SK-N-SH treated with all-trans-retinoic acid at 6 μM for 48 hours (cell line): ENCODE data around the gene TSEN54.

Experiments
- ATAC-seq: fragments of 200-7000 bp; cut with Tn5 transposase; 3 replicates; pipeline ENCODE4 v1.9.1; 2020; ENCODE audit warnings: mild to moderate bottlenecking, moderate library complexity
- ARNTL ChIP-seq: fragments of 450-650 bp; formaldehyde crosslinking; IDR thresholded peaks from 2 replicates; pipeline ENCODE4 v1.5.0; 2020; ENCODE audit warnings: low read depth, mild to moderate bottlenecking, moderate library complexity, borderline replicate concordance
- BACH2 ChIP-seq: fragments of 250-450 bp; sonication (Bioruptor Pico); IDR thresholded peaks from 2 replicates; pipeline ENCODE4 v1.9.0; 2021; ENCODE audit warnings: mild to moderate bottlenecking, borderline replicate concordance
- CREB5 ChIP-seq: fragments of 250-450 bp; sonication (Bioruptor Pico); IDR thresholded peaks from 2 replicates; pipeline ENCODE4 v1.5.1; 2020; ENCODE audit warnings: low read depth, mild to moderate bottlenecking, moderate library complexity
- CSDC2 ChIP-seq: fragments of 250-450 bp; sonication (Bioruptor Pico); IDR thresholded peaks from 2 replicates; pipeline ENCODE4 v1.5.0; 2020; ENCODE audit warnings: mild to moderate bottlenecking, moderate library complexity
- ESRRG ChIP-seq: fragments of 250-450 bp; sonication (Bioruptor Pico); IDR thresholded peaks from 2 replicates; pipeline ENCODE4 v1.6.1; 2021; ENCODE audit warnings: mild to moderate bottlenecking
- GLIS3 ChIP-seq: fragments of 250-450 bp; sonication (Bioruptor Pico); IDR thresholded peaks from 2 replicates; pipeline ENCODE4 v1.5.0; 2020; ENCODE audit warnings: mild to moderate bottlenecking, moderate library complexity
- ISL1 ChIP-seq: fragments of 250-450 bp; sonication (Bioruptor Pico); IDR thresholded peaks from 2 replicates; pipeline ENCODE4 v2.1.2; 2022; ENCODE audit warnings: mild to moderate bottlenecking, moderate library complexity
- OSR1 ChIP-seq: fragments of 250-450 bp; sonication (Bioruptor Pico); IDR thresholded peaks from 2 replicates; pipeline ENCODE4 v1.8.0; 2022; ENCODE audit warnings: moderate library complexity, mild to moderate bottlenecking, inconsistent platforms
- POU6F1 ChIP-seq: fragments of 250-450 bp; sonication (Bioruptor Pico); IDR thresholded peaks from 2 replicates; pipeline ENCODE4 v1.8.0; 2021; ENCODE audit warnings: low read depth, mild to moderate bottlenecking, moderate library complexity, borderline replicate concordance
- PPARA ChIP-seq: fragments of 250-450 bp; sonication (Bioruptor Pico); IDR thresholded peaks from 2 replicates; pipeline ENCODE4 v1.5.0; 2020; ENCODE audit warnings: mild to moderate bottlenecking, borderline replicate concordance
- RARB ChIP-seq: fragments of 250-450 bp; sonication (Bioruptor Pico); IDR thresholded peaks from 2 replicates; pipeline ENCODE4 v1.8.0; 2021; ENCODE audit warnings: mild to moderate bottlenecking, moderate library complexity
- TCF4 ChIP-seq: fragments of 250-450 bp; sonication (Bioruptor Pico); IDR thresholded peaks from 2 replicates; pipeline ENCODE4 v1.8.0; 2021; ENCODE audit warnings: mild to moderate bottlenecking, moderate library complexity, borderline replicate concordance
- TOX ChIP-seq: fragments of 250-450 bp; sonication (Bioruptor Pico); IDR thresholded peaks from 2 replicates; pipeline ENCODE4 v1.8.0; 2021; ENCODE audit warnings: mild to moderate bottlenecking, moderate library complexity, borderline replicate concordance
- TSHZ2 ChIP-seq: fragments of 250-450 bp; sonication (Bioruptor Pico); IDR thresholded peaks from 2 replicates; pipeline ENCODE4 v1.5.0; 2020; ENCODE audit warnings: mild to moderate bottlenecking, moderate library complexity
- ZC3H10 ChIP-seq: fragments of 250-450 bp; sonication (Bioruptor Pico); IDR thresholded peaks from 2 replicates; pipeline ENCODE4 v1.5.1; 2021; ENCODE audit warnings: mild to moderate bottlenecking, moderate library complexity
- ZFP3 ChIP-seq: fragments of 250-450 bp; sonication (Bioruptor Pico); IDR thresholded peaks from 2 replicates; pipeline ENCODE4 v1.5.0; 2020; ENCODE audit warnings: mild to moderate bottlenecking, moderate library complexity
- ZFP30 ChIP-seq: fragments of 450-650 bp; formaldehyde crosslinking; IDR thresholded peaks from 2 replicates; pipeline ENCODE4 v1.5.0; 2022; ENCODE audit warnings: mild to moderate bottlenecking, moderate library complexity
- ZNF565 ChIP-seq: fragments of 450-650 bp; formaldehyde crosslinking; conservative IDR thresholded peaks from 2 replicates; pipeline ENCODE4 v1.5.0; 2020; ENCODE audit warnings: low read depth, mild to moderate bottlenecking, moderate library complexity
- ZNF8 ChIP-seq: fragments of 450-650 bp; formaldehyde crosslinking; IDR thresholded peaks from 2 replicates; pipeline ENCODE4 v1.5.0; 2020; ENCODE audit warnings: mild to moderate bottlenecking, moderate library complexity
- TF ChIP-seq, protein P1 (sequence below): fragments of 250-450 bp; sonication (Bioruptor Pico); IDR thresholded peaks from 2 replicates; pipeline ENCODE4 v1.8.0; 2020; ENCODE audit warnings: mild to moderate bottlenecking, moderate library complexity, borderline replicate concordance
- TF ChIP-seq, protein P2 (sequence below): fragments of 250-450 bp; sonication (Bioruptor Pico); IDR thresholded peaks from 2 replicates; pipeline ENCODE4 v1.5.1; 2021; ENCODE audit warnings: mild to moderate bottlenecking, moderate library complexity

Gene TSEN54

GRCh38 chr17:75493476-75494129 is 22.7 kb upstream of the TSEN54 start:
- no peak for TF ChIP-seq ZNF8 (CRISPR knock-in tag)
- no peak for TF ChIP-seq GLIS3 (CRISPR knock-in tag)
- no peak for TF ChIP-seq ARNTL (CRISPR knock-in tag)
- no peak for TF ChIP-seq ISL1 (CRISPR knock-in tag)
- TF ChIP-seq OSR1 (CRISPR knock-in tag) = no peak
- no peak for TF ChIP-seq TCF4
- no peak for ATAC-seq

GRCh38 chr17:75494326-75494877 is 21.9 kb upstream of the TSEN54 start:
- TF ChIP-seq ZFP30 (CRISPR knock-in tag) (no peak), ARNTL (CRISPR knock-in tag) (no peak), ZNF565 (no peak), CSDC2 (CRISPR knock-in tag) (no peak), ZNF8 (CRISPR knock-in tag) (no peak)
- ATAC-seq = no peak

- TF ChIP-seq BACH2 (CRISPR knock-in tag) = no peak
- TF ChIP-seq TCF4 = no peak
- TF ChIP-seq RARB (CRISPR knock-in tag) = no peak
- no peak for TF ChIP-seq ISL1 (CRISPR knock-in tag)
- no peak for TF ChIP-seq POU6F1 (CRISPR knock-in tag)
- TF ChIP-seq, protein P1, sequence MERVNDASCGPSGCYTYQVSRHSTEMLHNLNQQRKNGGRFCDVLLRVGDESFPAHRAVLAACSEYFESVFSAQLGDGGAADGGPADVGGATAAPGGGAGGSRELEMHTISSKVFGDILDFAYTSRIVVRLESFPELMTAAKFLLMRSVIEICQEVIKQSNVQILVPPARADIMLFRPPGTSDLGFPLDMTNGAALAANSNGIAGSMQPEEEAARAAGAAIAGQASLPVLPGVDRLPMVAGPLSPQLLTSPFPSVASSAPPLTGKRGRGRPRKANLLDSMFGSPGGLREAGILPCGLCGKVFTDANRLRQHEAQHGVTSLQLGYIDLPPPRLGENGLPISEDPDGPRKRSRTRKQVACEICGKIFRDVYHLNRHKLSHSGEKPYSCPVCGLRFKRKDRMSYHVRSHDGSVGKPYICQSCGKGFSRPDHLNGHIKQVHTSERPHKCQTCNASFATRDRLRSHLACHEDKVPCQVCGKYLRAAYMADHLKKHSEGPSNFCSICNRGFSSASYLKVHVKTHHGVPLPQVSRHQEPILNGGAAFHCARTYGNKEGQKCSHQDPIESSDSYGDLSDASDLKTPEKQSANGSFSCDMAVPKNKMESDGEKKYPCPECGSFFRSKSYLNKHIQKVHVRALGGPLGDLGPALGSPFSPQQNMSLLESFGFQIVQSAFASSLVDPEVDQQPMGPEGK (CRISPR knock-in tag) = no peak
- no peak for TF ChIP-seq TOX (CRISPR knock-in tag)
- TF ChIP-seq CREB5 (CRISPR knock-in tag) = no peak
- TF ChIP-seq TSHZ2 = no peak
- TF ChIP-seq, protein P2, sequence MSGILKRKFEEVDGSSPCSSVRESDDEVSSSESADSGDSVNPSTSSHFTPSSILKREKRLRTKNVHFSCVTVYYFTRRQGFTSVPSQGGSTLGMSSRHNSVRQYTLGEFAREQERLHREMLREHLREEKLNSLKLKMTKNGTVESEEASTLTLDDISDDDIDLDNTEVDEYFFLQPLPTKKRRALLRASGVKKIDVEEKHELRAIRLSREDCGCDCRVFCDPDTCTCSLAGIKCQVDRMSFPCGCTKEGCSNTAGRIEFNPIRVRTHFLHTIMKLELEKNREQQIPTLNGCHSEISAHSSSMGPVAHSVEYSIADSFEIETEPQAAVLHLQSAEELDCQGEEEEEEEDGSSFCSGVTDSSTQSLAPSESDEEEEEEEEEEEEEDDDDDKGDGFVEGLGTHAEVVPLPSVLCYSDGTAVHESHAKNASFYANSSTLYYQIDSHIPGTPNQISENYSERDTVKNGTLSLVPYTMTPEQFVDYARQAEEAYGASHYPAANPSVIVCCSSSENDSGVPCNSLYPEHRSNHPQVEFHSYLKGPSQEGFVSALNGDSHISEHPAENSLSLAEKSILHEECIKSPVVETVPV (CRISPR knock-in tag) = no peak
- TF ChIP-seq ZNF8 (CRISPR knock-in tag) = no peak
- TF ChIP-seq ZFP3 = no peak
- no peak for TF ChIP-seq ESRRG (CRISPR knock-in tag)
- no peak for TF ChIP-seq ZC3H10
- TF ChIP-seq PPARA (CRISPR knock-in tag) = no peak
- no peak for TF ChIP-seq OSR1 (CRISPR knock-in tag)
- no peak for TF ChIP-seq CSDC2 (CRISPR knock-in tag)
- no peak for TF ChIP-seq ZFP30 (CRISPR knock-in tag)
- no peak for ATAC-seq
These were observed 20.3 kb upstream of the TSEN54 start for GRCh38 chr17:75496005-75496404.
